HG03460 (cell line): ENCODE measurements around the gene SPDYE2B.
"Not testable (repeated sequence)": the region's sequence is repeated elsewhere in the genome, so short reads cannot be mapped to it uniquely, and the experiment has no call there.

Experiments used
- ATAC-seq: cut with Tn5 transposase; IDR thresholded peaks from one replicate; pipeline ENCODE4 v1.9.1; 2021; ENCODE audit not compliant: unreplicated experiment

SPDYE2B gene

GRCh38 chr7:102698962-102699750, 49.0 kb downstream of the SPDYE2B start:
- ATAC-seq = not testable (repeated sequence)
